CD14-positive monocyte (primary cell): Measurements from ENCODE around the gene CYCS. TPM values are rescaled to one million over a fixed set of nuclear protein-coding genes. Genes with fewer than 3 reads are reported as not detected.

ENCODE experiments used
- DNase-seq, 3 donors: peaks; one replicate each; pipeline ENCODE4 v3.0.0-alpha.2; 2011 to 2022
- H2AFZ ChIP-seq: 2 replicates; pipeline ENCODE4 v1.6.0; 2012; ENCODE audit warnings: mild to moderate bottlenecking, low read depth, low read length, inconsistent platforms; ENCODE audit not compliant: insufficient read depth, poor library complexity, severe bottlenecking
- H3K27ac ChIP-seq, 2 donors: 1 replicate in 1 of 2; 2 replicates in 1 of 2; pipeline ENCODE4 v1.5.1; 2012 to 2013; ENCODE audit warnings: low read length in 2 of 2, control low read depth in 1 of 2, inconsistent platforms in 1 of 2, low read depth in 1 of 2, mild to moderate bottlenecking in 1 of 2
- H3K27me3 ChIP-seq, 2 donors: one replicate each; pipeline versions ENCODE4 v1.6.0 to v1.6.1; 2011 to 2013; ENCODE audit warnings: low read length in 2 of 2; ENCODE audit not compliant: control insufficient read depth in 2 of 2, insufficient read depth in 2 of 2
- H3K36me3 ChIP-seq, 2 donors: replicated peaks in 1 of 2; 1 replicate in 1 of 2; 2 replicates in 1 of 2; pipeline versions ENCODE4 v1.5.1 to v1.6.1; 2012 to 2013; ENCODE audit warnings: low read length in 2 of 2, control low read depth in 1 of 2, inconsistent platforms in 1 of 2, mild to moderate bottlenecking in 1 of 2; ENCODE audit not compliant: insufficient read depth in 2 of 2, control insufficient read depth in 1 of 2
- H3K4me1 ChIP-seq, 2 donors: 1 replicate in 1 of 2; 2 replicates in 1 of 2; pipeline versions ENCODE4 v1.5.1 to v1.6.1; 2012 to 2013; ENCODE audit warnings: low read length in 2 of 2, control low read depth in 1 of 2, inconsistent platforms in 1 of 2, mild to moderate bottlenecking in 1 of 2, moderate library complexity in 1 of 2; ENCODE audit not compliant: insufficient read depth in 2 of 2, control insufficient read depth in 1 of 2
- H3K4me2 ChIP-seq: replicated peaks from 2 replicates; pipeline ENCODE3; 2012; ENCODE audit warnings: low read length, moderate library complexity, mild to moderate bottlenecking; ENCODE audit not compliant: poor library complexity, severe bottlenecking; ENCODE audit errors: extremely low read depth
- H3K4me3 ChIP-seq, 3 experiments: fragments of 200-600 bp in 1 of 3; sonication (generic) in 1 of 3; replicated peaks in 1 of 3; 1 replicate in 2 of 3; 2 replicates in 1 of 3; pipeline ENCODE4 v1.5.1; 2011 to 2013; ENCODE audit warnings: low read length in 3 of 3, mild to moderate bottlenecking in 3 of 3, control low read depth in 2 of 3, low read depth in 2 of 3, inconsistent platforms in 1 of 3, moderate library complexity in 1 of 3
- H3K79me2 ChIP-seq: 2 replicates; pipeline ENCODE4 v1.6.0; 2012; ENCODE audit warnings: mild to moderate bottlenecking, control low read depth, inconsistent platforms, low read length, moderate library complexity; ENCODE audit not compliant: insufficient read depth
- H3K9ac ChIP-seq: 2 replicates; pipeline ENCODE4 v1.6.0; 2017; ENCODE audit warnings: low read length, mild to moderate bottlenecking; ENCODE audit not compliant: insufficient read depth, poor library complexity, severe bottlenecking
- H3K9me3 ChIP-seq, 2 donors: replicated peaks in 1 of 2; 1 replicate in 1 of 2; 2 replicates in 1 of 2; pipeline versions ENCODE4 v1.5.1 to v1.6.1; 2012 to 2013; ENCODE audit warnings: low read length in 2 of 2, control low read depth in 1 of 2; ENCODE audit not compliant: control insufficient read depth in 1 of 2, insufficient read depth in 1 of 2
- H4K20me1 ChIP-seq: 2 replicates; pipeline ENCODE4 v1.6.0; 2012; ENCODE audit warnings: mild to moderate bottlenecking, low read length, control low read depth, moderate library complexity; ENCODE audit not compliant: insufficient read depth
- H3K27ac Mint-ChIP-seq, 7 donors: one replicate each; pipeline ENCODE4 v1.8.0; 2020; ENCODE audit warnings: mild to moderate bottlenecking in 7 of 7, mixed read lengths in 7 of 7, moderate library complexity in 6 of 7, inconsistent platforms in 2 of 7
- H3K27me3 Mint-ChIP-seq, 3 donors: one replicate each; pipeline ENCODE4 v1.8.0; 2021 to 2022; ENCODE audit warnings: low read depth in 3 of 3, mild to moderate bottlenecking in 3 of 3, mixed read lengths in 3 of 3, moderate library complexity in 3 of 3, inconsistent platforms in 1 of 3
- H3K36me3 Mint-ChIP-seq, 2 donors: one replicate each; pipeline ENCODE4 v1.8.0; 2020; ENCODE audit warnings: mixed read lengths in 2 of 2, inconsistent platforms in 1 of 2, mild to moderate bottlenecking in 1 of 2
- H3K4me1 Mint-ChIP-seq: one replicate; pipeline ENCODE4 v1.8.0; 2020; ENCODE audit warnings: mild to moderate bottlenecking, mixed read lengths
- H3K4me3 Mint-ChIP-seq, 2 donors: one replicate each; pipeline ENCODE4 v1.8.0; 2020; ENCODE audit warnings: mild to moderate bottlenecking in 2 of 2, mixed read lengths in 2 of 2, moderate library complexity in 1 of 2
- H3K9me3 Mint-ChIP-seq, 7 donors: one replicate each; pipeline ENCODE4 v1.8.0; 2020 to 2022; ENCODE audit warnings: mixed read lengths in 7 of 7, mild to moderate bottlenecking in 6 of 7, moderate library complexity in 6 of 7, inconsistent platforms in 2 of 7
- CTCF ChIP-seq: fragments of 200-600 bp; IDR thresholded peaks from one replicate; pipeline ENCODE4 v1.8.0; 2022; ENCODE audit warnings: antibody characterized with exemption, mild to moderate bottlenecking
- WGBS: methylation state at CpG from one replicate; pipeline ENCODE4 v1.1.5; 2013; ENCODE audit warnings: missing lambda C conversion rate; ENCODE audit not compliant: insufficient coverage; 5-methylcytosine and 5-hydroxymethylcytosine counted together
- intact Hi-C, 2 donors: fragments of 100-400 bp; cut with micrococcal nuclease; formaldehyde crosslinking; loops; one replicate each; pipeline versions ENCODE4 v1.15.0 to v1.15.1; 2023
- polyA plus RNA-seq, 3 donors: library from polyadenylated mRNA; depleted of rRNA in 1 of 3; unstranded in 2 of 3; stranded (reverse) in 1 of 3; fragments of 300-500 nt in 2 of 3; fragments of >200 nt in 1 of 3; fragmentation: Illumina TruSeq in 2 of 3; gene quantifications; 1 replicate in 2 of 3; 2 replicates in 1 of 3; pipeline ENCODE4 v1.2.3, GENCODE V29; 2012 to 2021

The CYCS gene
- polyA plus RNA-seq, 3 donors = 35.8 to 99.3 (median 80.8) TPM

- Histone ChIP-seq H3K4me1 (peaks cover 14% of the 10 kb centered on the region in 2 donors), H3K79me2 (no peaks in the 10 kb centered on the region), H3K4me3 (no peak overlapping the region), H3K27ac (no peak overlapping the region), H3K9me3 (no peaks in the 10 kb centered on the region), H3K4me2 (no peak overlapping the region), H2AFZ (no peak overlapping the region), H3K27me3 (no peaks in the 10 kb centered on the region), H4K20me1 (no peaks in the 10 kb centered on the region), H3K36me3 (no peaks in the 10 kb centered on the region), H3K9ac (no peak overlapping the region)
- TF ChIP-seq CTCF = no peak
- Mint-ChIP-seq H3K27ac (peak overlapping the region in 1 of 7 donors; percentile 16), H3K9me3 (peaks cover 0 to 2% (median 0%) of the 10 kb centered on the region in 7 donors), H3K4me3 (peak overlapping the region in 1 of 2 donors; percentile 37), H3K27me3 (peaks cover 2 to 6% (median 2%) of the 10 kb centered on the region in 3 donors), H3K4me1 (peaks cover 14% of the 10 kb centered on the region), H3K36me3 (no peaks in the 10 kb centered on the region)
- no CpG with 5 or more reads among the region's 2 CpGs for WGBS
- intact Hi-C loops = loop anchor here in 1 of 2 donors (5.0 kb wide), 1 partner anchor 106 kb away; the partner anchor contains the start of gene OSBPL3
- peak; percentile 71 to 79 (median 73) for DNase-seq
Observed at GRCh38 chr7:25087855-25088254, 37.2 kb downstream of the CYCS start.

GRCh38 chr7:25084821-25085220 lies 40.2 kb downstream of the CYCS start:
- Mint-ChIP-seq H3K27me3 (peaks cover 5 to 8% (median 6%) of the 10 kb centered on the region in 3 donors), H3K36me3 (no peaks in the 10 kb centered on the region), H3K4me1 (peaks cover 14% of the 10 kb centered on the region), H3K9me3 (peaks cover 0 to 3% (median 0%) of the 10 kb centered on the region in 7 donors), H3K27ac (no peak overlapping the region), H3K4me3 (no peak overlapping the region)
- H3K27ac ChIP-seq = no peak overlapping the region
- no peaks in the 10 kb centered on the region for H3K79me2 ChIP-seq
- no peak for DNase-seq
- H3K9me3 ChIP-seq = no peaks in the 10 kb centered on the region
- no peak overlapping the region for H3K4me3 ChIP-seq
- no peak overlapping the region for H3K4me2 ChIP-seq
- no peaks in the 10 kb centered on the region for H3K27me3 ChIP-seq
- no peaks in the 10 kb centered on the region for H4K20me1 ChIP-seq
- WGBS = 100% methylated on average over 2 of the region's 2 CpGs
- H3K4me1 ChIP-seq = peaks cover 12% of the 10 kb centered on the region in 2 donors
- intact Hi-C loops = loop anchor here in 1 of 2 donors (5.0 kb wide), 1 partner anchor 103 kb away; the partner anchor contains the start of gene OSBPL3
- no peaks in the 10 kb centered on the region for H3K36me3 ChIP-seq
- no peak for TF ChIP-seq CTCF
- no peak overlapping the region for H3K9ac ChIP-seq
- H2AFZ ChIP-seq = no peak overlapping the region
